SU-DHL-6 (cell line): ENCODE measurements around the gene CEBPB.

Experiments used
- H2AFZ ChIP-seq: fragments of 200-600 bp; sonication (generic); 2 replicates; pipeline ENCODE4 v1.6.1; 2014; ENCODE audit warnings: low read depth, mild to moderate bottlenecking, moderate library complexity, mixed read lengths, antibody characterized with exemption, low read length; ENCODE audit not compliant: severe bottlenecking
- H3F3A ChIP-seq: fragments of 200-600 bp; shearing (Covaris generic); 2 replicates; pipeline ENCODE4 v1.6.0; 2016; ENCODE audit warnings: antibody characterized with exemption, mild to moderate bottlenecking; ENCODE audit not compliant: insufficient read depth
- H3K27ac ChIP-seq: fragments of 200-600 bp; sonication (generic); 2 replicates; pipeline ENCODE4 v1.5.1; 2016; ENCODE audit warnings: low read depth, mild to moderate bottlenecking, low read length, moderate library complexity, mixed read lengths
- H3K27me3 ChIP-seq: fragments of 200-600 bp; sonication (generic), shearing (Covaris generic); 2 replicates; pipeline ENCODE4 v1.6.0; 2014; ENCODE audit warnings: mild to moderate bottlenecking, low read length
- H3K36me3 ChIP-seq: fragments of 200-600 bp; sonication (generic); 2 replicates; pipeline ENCODE4 v1.6.1; 2014; ENCODE audit warnings: mild to moderate bottlenecking, low read length, mixed read lengths
- H3K4me2 ChIP-seq: fragments of 300-600, 200-600 bp; shearing (Covaris generic), sonication (generic); 2 replicates; pipeline ENCODE4 v1.6.0; 2014; ENCODE audit warnings: low read length, low read depth, mild to moderate bottlenecking; ENCODE audit not compliant: poor library complexity, severe bottlenecking
- H3K4me3 ChIP-seq: fragments of 200-600 bp; sonication (generic); 2 replicates; pipeline ENCODE4 v1.5.1; 2014; ENCODE audit warnings: antibody characterized with exemption, low read length, mild to moderate bottlenecking, mixed read lengths; ENCODE audit not compliant: insufficient read depth, poor library complexity, severe bottlenecking
- H3K79me2 ChIP-seq: fragments of 200-600 bp; sonication (generic); 2 replicates; pipeline ENCODE4 v1.6.1; 2014; ENCODE audit warnings: mild to moderate bottlenecking, low read length, moderate library complexity; ENCODE audit not compliant: insufficient read depth
- H3K9ac ChIP-seq: fragments of 200-600 bp; sonication (generic); 2 replicates; pipeline ENCODE4 v1.7.0; 2014; ENCODE audit warnings: mild to moderate bottlenecking, low read length
- H3K9me2 ChIP-seq: fragments of 200-600 bp; sonication (generic); replicated peaks from 2 replicates; pipeline ENCODE4 v1.6.1; 2014; ENCODE audit warnings: low read length; ENCODE audit not compliant: insufficient read depth
- H3K9me3 ChIP-seq: fragments of 200-600 bp; sonication (generic); 2 replicates; pipeline ENCODE4 v1.6.1; 2014; ENCODE audit warnings: low read length, mixed read lengths; ENCODE audit not compliant: insufficient read depth
- H4K20me1 ChIP-seq: fragments of 200-600 bp; sonication (generic); 2 replicates; pipeline ENCODE4 v1.6.1; 2014; ENCODE audit warnings: low read depth, mild to moderate bottlenecking, antibody characterized with exemption, low read length, moderate library complexity, mixed read lengths
- EZH2phosphoT487 ChIP-seq: fragments of 200-600 bp; sonication (generic), shearing (Covaris generic); conservative IDR thresholded peaks from 2 replicates; pipeline ENCODE4 v1.6.1; 2018; ENCODE audit warnings: mild to moderate bottlenecking, antibody characterized with exemption, low read length, moderate library complexity, mixed read lengths
- TF ChIP-seq, protein P1 (sequence below): fragments of 200-600 bp; sonication (generic); IDR thresholded peaks from one replicate; pipeline ENCODE4 v1.5.1; 2017; ENCODE audit warnings: antibody characterized with exemption, mild to moderate bottlenecking, low read length, moderate library complexity; ENCODE audit not compliant: insufficient read depth, poor library complexity, severe bottlenecking

The CEBPB gene

DNA sequence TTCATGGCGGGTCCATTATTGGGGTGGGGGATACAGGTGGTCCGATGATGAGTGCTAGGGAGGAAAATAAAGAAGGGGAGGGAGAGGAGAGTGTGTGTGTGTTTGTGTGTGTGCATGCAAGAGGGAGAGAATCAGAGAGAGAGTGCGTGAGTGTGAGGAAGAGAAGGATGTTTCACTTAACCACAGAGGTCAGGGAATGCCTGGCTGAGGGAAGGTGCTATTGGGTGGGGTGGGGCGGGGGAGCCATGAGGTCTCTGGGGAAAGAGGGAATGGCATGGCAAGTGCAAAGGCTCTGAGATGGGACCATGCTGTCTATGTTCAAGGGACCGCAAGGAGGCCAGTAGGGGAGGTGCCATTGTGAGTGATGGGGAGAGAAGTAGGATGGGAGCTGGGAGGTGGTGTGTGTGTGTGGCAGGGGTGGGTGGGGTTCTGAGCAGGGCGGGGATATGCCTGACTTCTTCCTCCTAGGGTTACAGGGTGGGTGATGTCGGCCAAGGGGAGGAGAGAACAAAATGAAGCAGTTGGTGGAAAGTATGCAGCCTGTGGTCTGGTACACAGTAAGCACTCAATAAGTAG is 23.0 kb downstream of the CEBPB start:
- Histone ChIP-seq H3F3A (no peaks in the 10 kb centered on the region), H3K9ac (no peak overlapping the region), H3K9me3 (no peaks in the 10 kb centered on the region), H3K4me2 (no peak overlapping the region), H3K36me3 (no peaks in the 10 kb centered on the region), H4K20me1 (no peaks in the 10 kb centered on the region), H3K9me2 (no peaks in the 10 kb centered on the region), H3K4me3 (no peak overlapping the region), H3K79me2 (no peaks in the 10 kb centered on the region), H3K27ac (no peak overlapping the region), H3K27me3 (no peaks in the 10 kb centered on the region), H2AFZ (no peak overlapping the region)
- TF ChIP-seq EZH2phosphoT487: no peak
- TF ChIP-seq, protein P1, sequence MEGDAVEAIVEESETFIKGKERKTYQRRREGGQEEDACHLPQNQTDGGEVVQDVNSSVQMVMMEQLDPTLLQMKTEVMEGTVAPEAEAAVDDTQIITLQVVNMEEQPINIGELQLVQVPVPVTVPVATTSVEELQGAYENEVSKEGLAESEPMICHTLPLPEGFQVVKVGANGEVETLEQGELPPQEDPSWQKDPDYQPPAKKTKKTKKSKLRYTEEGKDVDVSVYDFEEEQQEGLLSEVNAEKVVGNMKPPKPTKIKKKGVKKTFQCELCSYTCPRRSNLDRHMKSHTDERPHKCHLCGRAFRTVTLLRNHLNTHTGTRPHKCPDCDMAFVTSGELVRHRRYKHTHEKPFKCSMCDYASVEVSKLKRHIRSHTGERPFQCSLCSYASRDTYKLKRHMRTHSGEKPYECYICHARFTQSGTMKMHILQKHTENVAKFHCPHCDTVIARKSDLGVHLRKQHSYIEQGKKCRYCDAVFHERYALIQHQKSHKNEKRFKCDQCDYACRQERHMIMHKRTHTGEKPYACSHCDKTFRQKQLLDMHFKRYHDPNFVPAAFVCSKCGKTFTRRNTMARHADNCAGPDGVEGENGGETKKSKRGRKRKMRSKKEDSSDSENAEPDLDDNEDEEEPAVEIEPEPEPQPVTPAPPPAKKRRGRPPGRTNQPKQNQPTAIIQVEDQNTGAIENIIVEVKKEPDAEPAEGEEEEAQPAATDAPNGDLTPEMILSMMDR: no peak

DNA sequence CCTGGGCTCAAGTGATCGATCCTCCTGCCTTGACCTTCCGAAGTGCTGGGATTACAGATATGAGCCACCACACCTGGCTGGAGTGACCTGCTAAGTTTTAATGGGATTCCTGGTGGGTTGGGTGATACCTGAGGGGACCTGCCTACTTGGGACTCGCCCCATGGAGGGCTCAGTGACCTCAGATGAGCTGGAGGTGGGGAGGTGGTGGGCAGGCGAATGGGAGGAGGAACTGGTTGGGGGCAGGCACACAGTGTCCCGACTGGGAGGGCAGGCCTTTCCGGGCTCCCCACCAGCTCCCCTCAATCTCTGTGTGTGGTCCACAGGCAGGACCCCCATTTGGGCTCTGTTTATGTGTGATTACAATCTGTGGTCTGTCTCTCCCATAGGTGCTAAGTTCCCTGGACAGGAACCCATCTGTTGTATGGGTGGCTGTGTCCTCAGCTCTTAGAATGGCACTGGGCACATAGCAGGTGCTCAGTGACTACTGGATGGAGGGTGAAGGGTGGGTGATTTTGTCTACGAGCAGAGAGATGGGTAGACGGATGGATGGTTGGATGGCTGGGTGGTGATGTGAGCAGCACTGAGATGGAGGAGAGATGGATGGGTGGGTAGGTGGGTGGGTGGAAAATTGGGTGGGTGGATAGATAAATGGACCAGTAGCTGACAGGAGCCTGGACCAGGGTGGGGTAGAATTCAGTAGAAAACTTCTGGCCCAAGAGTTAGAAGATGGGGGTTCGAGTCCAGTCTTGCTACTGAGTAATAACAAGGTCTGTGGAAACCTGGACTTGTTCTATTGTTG is 23.8 kb downstream of the CEBPB start:
- H3K4me3 ChIP-seq: no peak overlapping the region
- no peak overlapping the region for H3K4me2 ChIP-seq
- no peaks in the 10 kb centered on the region for H4K20me1 ChIP-seq
- H3K9ac ChIP-seq: no peak overlapping the region
- no peaks in the 10 kb centered on the region for H3K79me2 ChIP-seq
- no peaks in the 10 kb centered on the region for H3K27me3 ChIP-seq
- no peaks in the 10 kb centered on the region for H3F3A ChIP-seq
- no peak for TF ChIP-seq EZH2phosphoT487
- no peaks in the 10 kb centered on the region for H3K9me2 ChIP-seq
- no peaks in the 10 kb centered on the region for H3K9me3 ChIP-seq
- no peak overlapping the region for H2AFZ ChIP-seq
- no peaks in the 10 kb centered on the region for H3K36me3 ChIP-seq
- no peak overlapping the region for H3K27ac ChIP-seq

DNA sequence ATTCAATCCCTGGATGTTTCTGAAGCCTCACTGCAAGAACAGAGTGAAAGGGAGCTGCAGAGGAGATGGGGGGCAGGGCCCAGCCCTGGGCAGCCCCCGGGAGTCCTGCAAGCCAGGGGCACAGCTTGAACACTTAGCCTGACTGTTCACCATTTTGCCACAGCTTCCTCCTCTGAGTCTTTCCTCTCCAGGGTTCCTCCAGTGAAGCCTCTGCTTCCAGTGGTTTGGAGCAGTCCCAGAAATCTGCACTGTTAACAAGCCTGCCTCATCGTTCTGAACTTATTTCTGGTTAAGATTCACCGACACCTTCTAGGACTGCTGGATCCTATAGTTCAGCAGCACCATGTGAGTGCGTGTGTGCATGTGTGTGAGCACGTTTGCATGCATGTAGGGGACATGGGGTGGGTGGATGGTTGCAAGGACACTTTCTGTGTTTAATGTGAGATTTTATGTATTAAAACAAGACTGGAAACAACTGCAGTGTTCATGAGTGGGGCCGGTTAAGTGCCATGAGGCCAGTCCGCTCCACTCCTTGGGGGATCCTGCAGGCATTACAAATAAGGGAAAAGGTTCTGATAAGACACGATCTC is 24.6 kb downstream of the CEBPB start:
- no peak overlapping the region for H3K27ac ChIP-seq

More for the DNA sequence above, 24.6 kb downstream of the CEBPB start:
- Histone ChIP-seq H3F3A (no peaks in the 10 kb centered on the region), H3K9me3 (no peaks in the 10 kb centered on the region), H3K4me2 (no peak overlapping the region), H3K79me2 (no peaks in the 10 kb centered on the region), H3K36me3 (no peaks in the 10 kb centered on the region), H3K4me3 (no peak overlapping the region), H3K9ac (no peak overlapping the region), H4K20me1 (no peaks in the 10 kb centered on the region), H3K9me2 (no peaks in the 10 kb centered on the region), H2AFZ (no peak overlapping the region), H3K27me3 (no peaks in the 10 kb centered on the region)
- no peak for TF ChIP-seq EZH2phosphoT487
- TF ChIP-seq, protein P1: no peak
